GM21381 (cell line): Measurements from ENCODE around the gene BCL2L14.
A peak's percentile ranks its signal among the peaks of the same experiment; 100 is the strongest.

Source experiments
- ATAC-seq: cut with Tn5 transposase; IDR thresholded peaks from one replicate; pipeline ENCODE4 v1.9.1; 2021; ENCODE audit warnings: mild to moderate bottlenecking, moderate library complexity; ENCODE audit not compliant: unreplicated experiment

Gene BCL2L14, protein sequence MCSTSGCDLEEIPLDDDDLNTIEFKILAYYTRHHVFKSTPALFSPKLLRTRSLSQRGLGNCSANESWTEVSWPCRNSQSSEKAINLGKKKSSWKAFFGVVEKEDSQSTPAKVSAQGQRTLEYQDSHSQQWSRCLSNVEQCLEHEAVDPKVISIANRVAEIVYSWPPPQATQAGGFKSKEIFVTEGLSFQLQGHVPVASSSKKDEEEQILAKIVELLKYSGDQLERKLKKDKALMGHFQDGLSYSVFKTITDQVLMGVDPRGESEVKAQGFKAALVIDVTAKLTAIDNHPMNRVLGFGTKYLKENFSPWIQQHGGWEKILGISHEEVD

GRCh38 chr12:12070674-12071656, at the start of gene BCL2L14:
Gene BCL2L14, plus strand, starts transcription at chr12:12070939. Its CDS starts 8,367 bp downstream, at chr12:12079306.
- peak; percentile 44 for ATAC-seq

GRCh38 chr12:12022306-12022936, 48.3 kb upstream of the BCL2L14 start:
- ATAC-seq, result no peak

DNA sequence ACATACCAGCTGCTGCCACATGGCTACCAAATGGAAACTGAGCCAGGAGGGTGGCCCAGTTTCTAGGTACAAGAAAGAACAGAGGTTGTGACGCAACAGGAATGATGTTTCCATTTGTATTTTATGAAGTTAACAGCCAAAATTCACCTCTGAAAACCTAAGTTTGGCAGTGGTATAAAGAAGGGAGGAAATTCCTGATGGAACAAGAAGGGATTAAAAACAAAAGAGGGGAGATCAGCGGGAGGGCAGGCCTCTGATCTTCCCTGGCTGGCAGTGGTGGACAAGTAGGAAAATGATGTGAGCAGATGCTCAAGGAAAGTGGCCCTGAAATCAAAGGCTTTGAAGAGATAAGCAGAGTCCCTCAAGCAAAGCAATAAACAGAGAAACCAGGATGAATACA, 47.3 kb upstream of the BCL2L14 start:
- ATAC-seq, result no peak

- ATAC-seq, result peak; percentile 87
Observed at GRCh38 chr12:12024911-12025682, 45.6 kb upstream of the BCL2L14 start.

- no peak for ATAC-seq
Observed at GRCh38 chr12:12025799-12026386, 44.8 kb upstream of the BCL2L14 start.

GRCh38 chr12:12028668-12029402, 41.9 kb upstream of the BCL2L14 start:
- ATAC-seq, result no peak

GRCh38 chr12:12029653-12030052, 41.1 kb upstream of the BCL2L14 start:
- ATAC-seq, result no peak

DNA sequence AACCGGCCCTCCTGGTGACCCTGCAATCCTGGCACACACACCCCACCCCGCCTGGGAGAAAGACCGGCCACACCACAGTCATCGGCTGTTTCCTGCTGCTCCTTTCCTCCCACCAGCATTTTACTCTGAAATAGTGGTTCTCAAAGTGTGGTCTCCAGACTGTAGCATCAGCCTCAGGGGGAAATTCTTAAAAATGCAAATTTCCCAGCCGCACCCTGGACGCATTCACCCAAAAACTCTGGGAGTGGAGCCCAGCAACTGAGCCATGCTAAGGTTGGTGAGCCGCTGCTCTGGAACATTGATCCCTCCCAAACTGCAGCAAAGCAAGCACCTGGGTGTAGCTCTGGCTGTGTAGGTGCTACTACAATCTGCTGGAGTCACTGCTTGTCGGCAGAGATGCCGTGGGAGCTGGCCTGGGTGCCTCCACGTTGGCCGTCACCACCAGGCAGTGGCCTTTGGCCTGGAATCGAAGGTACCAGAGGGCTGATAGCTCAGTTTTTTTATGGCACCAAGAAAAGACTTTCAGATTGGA, 38.4 kb upstream of the BCL2L14 start:
- no peak for ATAC-seq

DNA sequence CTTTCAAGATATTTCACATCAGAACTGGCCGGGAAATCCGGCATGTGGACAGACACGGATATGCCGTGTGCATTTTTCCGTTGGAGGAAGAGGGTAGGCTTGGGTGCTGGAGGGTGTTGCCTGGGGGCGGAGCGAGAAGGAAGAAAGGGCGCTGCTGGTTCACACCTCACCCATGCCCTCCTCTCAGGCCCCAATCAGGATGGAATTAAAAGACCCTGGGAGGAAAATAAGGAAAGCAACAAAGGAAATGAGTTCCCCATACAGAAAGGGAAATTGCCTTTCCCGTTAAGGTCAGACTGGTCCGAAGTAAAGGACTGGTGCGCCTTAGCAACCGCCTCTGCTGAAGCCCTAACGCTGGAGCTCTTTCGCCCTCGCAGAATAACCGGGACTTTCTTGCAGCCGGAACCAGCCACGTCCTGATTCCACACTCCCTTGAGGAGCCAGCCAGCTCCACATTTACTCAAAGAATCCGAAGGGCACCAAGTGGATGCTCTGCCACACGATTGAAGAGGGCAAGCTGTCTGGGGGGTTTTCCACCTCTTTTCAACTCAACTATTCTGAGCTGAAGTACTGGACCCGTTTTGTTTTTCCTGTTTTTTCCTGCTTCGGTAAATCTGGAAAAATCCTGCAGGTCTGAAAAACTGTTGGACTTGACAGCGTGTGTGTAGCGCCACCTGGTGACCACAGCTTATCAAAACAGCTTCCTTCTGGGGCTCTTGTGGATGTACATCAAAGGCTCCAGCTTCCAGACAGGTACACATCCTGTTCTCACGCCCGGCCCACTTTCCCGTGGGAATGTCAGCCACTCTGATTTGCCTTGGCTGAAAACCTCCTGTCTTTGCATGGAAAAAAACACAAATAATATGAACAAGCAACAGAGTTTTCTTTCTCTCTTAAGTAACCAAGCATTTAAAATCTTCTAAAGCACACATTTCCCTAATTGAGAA, 37.6 kb upstream of the BCL2L14 start:
- no peak for ATAC-seq

GRCh38 chr12:12033824-12034223, 36.9 kb upstream of the BCL2L14 start:
- ATAC-seq, result no peak

DNA sequence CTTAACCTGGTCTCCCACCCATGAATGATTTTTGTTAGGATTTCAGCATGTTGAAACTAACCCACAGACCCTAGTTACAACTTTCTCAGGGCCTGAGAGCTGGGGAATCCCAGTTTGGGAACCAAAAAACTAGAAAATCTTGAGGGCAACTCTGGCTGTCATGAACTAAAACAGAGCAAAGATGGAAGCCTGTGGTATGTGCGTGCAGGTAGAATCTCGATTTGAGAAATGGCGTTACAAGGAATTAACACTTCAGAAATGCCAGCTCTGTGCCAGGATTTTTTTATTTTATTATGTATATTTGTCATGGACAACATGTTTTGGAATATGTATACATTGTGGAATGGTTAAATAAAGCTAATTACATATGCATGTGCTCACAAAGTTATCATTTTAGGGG, 36.4 kb upstream of the BCL2L14 start:
- no peak for ATAC-seq

DNA sequence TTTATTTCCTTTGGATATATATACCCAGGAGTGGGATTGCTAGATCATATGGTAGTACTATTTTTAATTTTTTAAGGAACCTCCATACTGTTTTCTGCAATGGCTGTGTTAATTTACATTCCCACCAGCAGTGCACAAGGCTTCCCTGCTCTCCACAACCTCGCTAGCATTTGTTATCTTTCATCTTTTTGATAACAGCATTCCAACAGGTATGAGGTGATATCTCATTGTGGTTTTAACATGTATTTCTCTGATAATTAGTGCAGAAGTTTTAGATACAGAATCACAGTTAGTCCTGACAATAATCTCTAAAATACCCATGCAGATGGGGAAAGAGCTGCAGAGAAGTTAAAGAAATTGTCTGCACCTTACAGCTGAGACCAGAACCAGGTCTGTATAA, 35.5 kb upstream of the BCL2L14 start:
- no peak for ATAC-seq

- no peak for ATAC-seq
Observed at GRCh38 chr12:12036901-12037300, 33.8 kb upstream of the BCL2L14 start.

DNA sequence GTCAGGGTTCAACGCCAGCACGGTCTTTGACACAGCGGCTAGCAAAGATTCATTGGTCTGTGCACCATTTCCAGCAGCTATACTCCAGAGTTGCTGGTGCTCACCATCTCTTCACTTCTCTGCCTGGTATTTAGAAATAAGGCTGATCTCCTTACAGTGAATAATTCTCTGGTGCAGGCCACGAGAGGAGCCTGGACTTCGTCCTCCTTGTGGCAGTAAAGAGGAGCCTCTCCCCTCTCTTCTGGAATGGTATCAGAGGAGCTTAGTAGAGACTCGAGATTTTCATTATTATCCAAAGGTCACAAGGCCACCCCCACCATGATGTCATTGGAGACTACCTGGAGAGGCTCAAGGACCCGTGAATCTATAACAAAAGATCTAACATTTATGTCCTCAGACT, 30.8 kb upstream of the BCL2L14 start:
- no peak for ATAC-seq

DNA sequence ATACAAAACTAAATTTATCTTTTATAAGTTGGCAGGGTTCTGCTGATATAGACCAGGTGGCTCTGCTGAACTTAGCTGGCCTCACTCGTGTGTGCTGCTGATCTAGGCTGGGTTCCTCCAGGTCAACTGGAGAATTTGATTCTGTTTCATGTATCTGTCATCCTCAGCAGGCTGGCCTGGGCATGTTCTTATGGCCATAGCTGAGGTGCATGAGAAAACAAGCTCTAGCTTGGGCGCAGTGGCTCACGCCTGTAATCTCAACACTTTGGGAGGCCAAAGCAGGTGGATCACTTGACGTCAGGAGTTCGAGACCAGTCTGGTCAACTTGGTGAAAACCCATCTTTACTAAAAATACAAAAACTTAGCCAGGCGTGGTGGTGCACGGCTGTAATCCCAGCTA, 24.3 kb upstream of the BCL2L14 start:
- no peak for ATAC-seq

DNA sequence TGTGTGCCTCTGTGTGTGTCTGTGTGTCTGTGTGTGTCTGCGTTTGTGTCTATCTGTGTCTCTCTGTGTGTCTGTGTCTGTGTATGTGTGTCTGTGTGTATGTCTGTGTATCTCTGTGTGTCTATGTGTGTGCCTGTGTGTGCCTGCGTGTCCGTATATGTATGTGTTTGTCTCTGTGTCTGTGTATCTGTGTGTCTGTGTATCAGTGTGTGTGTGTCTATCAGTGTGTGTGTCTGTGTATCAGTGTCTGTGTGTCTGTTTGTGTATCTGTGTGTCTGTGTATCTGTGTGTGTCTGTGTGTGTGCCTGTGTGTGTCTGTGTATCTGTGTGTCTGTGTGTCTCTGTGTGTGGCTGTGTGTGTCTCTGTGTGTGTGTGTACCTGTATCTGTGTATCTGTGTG, 23.1 kb upstream of the BCL2L14 start:
- no peak for ATAC-seq

GRCh38 chr12:12048266-12048665, 22.5 kb upstream of the BCL2L14 start:
- ATAC-seq, result no peak

- no peak for ATAC-seq
Observed at GRCh38 chr12:12048714-12049113, 22.0 kb upstream of the BCL2L14 start.
